ENCODE results near the gene IFT27.

IFT27 gene

GRCh38 chr22:36771356-36772063 is 4.4 kb downstream of the IFT27 start:
- Histone ChIP-seq H3K9me3 (ENCODE audit: control insufficient read depth, insufficient read depth, low read depth, low read length) (no peaks in the 10 kb centered on the region), H3K4me1 (ENCODE audit: control insufficient read depth, insufficient read depth, low read length) (peaks cover 10% of the 10 kb centered on the region; the same call in 1 of the 2 replicates), H3K27me3 (ENCODE audit: control insufficient read depth, insufficient read depth, low read length) (no peaks in the 10 kb centered on the region), H3K9ac (ENCODE audit: low read length) (no peak overlapping the region), H3K36me3 (ENCODE audit: control insufficient read depth, insufficient read depth, low read length) (peaks cover 17% of the 10 kb centered on the region; the same call in 1 of the 2 replicates), H3K27ac (ENCODE audit: low read depth, low read length) (no peak overlapping the region), H3K4me3 (ENCODE audit: low read depth, low read length) (no peak overlapping the region)

GRCh38 chr22:36770513-36771231 is 5.2 kb downstream of the IFT27 start:
- no peak overlapping the region for H3K9ac ChIP-seq (ENCODE audit: low read length)
- H3K27ac ChIP-seq (ENCODE audit: low read depth, low read length): no peak overlapping the region
- H3K27me3 ChIP-seq (ENCODE audit: control insufficient read depth, insufficient read depth, low read length): no peaks in the 10 kb centered on the region
- H3K4me3 ChIP-seq (ENCODE audit: low read depth, low read length): no peak overlapping the region
- peaks cover 19% of the 10 kb centered on the region; the same call in 1 of the 2 replicates for H3K36me3 ChIP-seq (ENCODE audit: control insufficient read depth, insufficient read depth, low read length)
- H3K4me1 ChIP-seq (ENCODE audit: control insufficient read depth, insufficient read depth, low read length): peaks cover 10% of the 10 kb centered on the region; the same call in 1 of the 2 replicates
- no peaks in the 10 kb centered on the region for H3K9me3 ChIP-seq (ENCODE audit: control insufficient read depth, insufficient read depth, low read depth, low read length)

GRCh38 chr22:36769541-36770512 is 6.1 kb downstream of the IFT27 start:
- Histone ChIP-seq H3K4me1 (ENCODE audit: control insufficient read depth, insufficient read depth, low read length) (peaks cover 5% of the 10 kb centered on the region; the same call in 1 of the 2 replicates), H3K4me3 (ENCODE audit: low read depth, low read length) (no peak overlapping the region), H3K36me3 (ENCODE audit: control insufficient read depth, insufficient read depth, low read length) (peaks cover 28% of the 10 kb centered on the region; the same call in 1 of the 2 replicates), H3K27me3 (ENCODE audit: control insufficient read depth, insufficient read depth, low read length) (no peaks in the 10 kb centered on the region), H3K9ac (ENCODE audit: low read length) (no peak overlapping the region), H3K9me3 (ENCODE audit: control insufficient read depth, insufficient read depth, low read depth, low read length) (no peaks in the 10 kb centered on the region), H3K27ac (ENCODE audit: low read depth, low read length) (no peak overlapping the region)

GRCh38 chr22:36768616-36769015 is 7.3 kb downstream of the IFT27 start:
- H3K9me3 ChIP-seq (ENCODE audit: control insufficient read depth, insufficient read depth, low read depth, low read length): no peaks in the 10 kb centered on the region
- no peak overlapping the region for H3K4me3 ChIP-seq (ENCODE audit: low read depth, low read length)
- H3K9ac ChIP-seq (ENCODE audit: low read length): no peak overlapping the region
- H3K4me1 ChIP-seq (ENCODE audit: control insufficient read depth, insufficient read depth, low read length): peaks cover 5% of the 10 kb centered on the region; the same call in 1 of the 2 replicates
- H3K27me3 ChIP-seq (ENCODE audit: control insufficient read depth, insufficient read depth, low read length): no peaks in the 10 kb centered on the region
- no peak overlapping the region for H3K27ac ChIP-seq (ENCODE audit: low read depth, low read length)
- H3K36me3 ChIP-seq (ENCODE audit: control insufficient read depth, insufficient read depth, low read length): peaks cover 32% of the 10 kb centered on the region

- Histone ChIP-seq H3K9me3 (ENCODE audit: control insufficient read depth, insufficient read depth, low read depth, low read length) (no peaks in the 10 kb centered on the region), H3K27me3 (ENCODE audit: control insufficient read depth, insufficient read depth, low read length) (no peaks in the 10 kb centered on the region), H3K27ac (ENCODE audit: low read depth, low read length) (no peak overlapping the region), H3K4me3 (ENCODE audit: low read depth, low read length) (no peak overlapping the region), H3K9ac (ENCODE audit: low read length) (no peak overlapping the region), H3K4me1 (ENCODE audit: control insufficient read depth, insufficient read depth, low read length) (peaks cover 5% of the 10 kb centered on the region; the same call in 1 of the 2 replicates), H3K36me3 (ENCODE audit: control insufficient read depth, insufficient read depth, low read length) (peaks cover 37% of the 10 kb centered on the region)
Measured at GRCh38 chr22:36768141-36768540, 7.8 kb downstream of the IFT27 start.

GRCh38 chr22:36767035-36767775 is 8.7 kb downstream of the IFT27 start:
- peaks cover 44% of the 10 kb centered on the region for H3K36me3 ChIP-seq (ENCODE audit: control insufficient read depth, insufficient read depth, low read length)

GRCh38 chr22:36765943-36766450 is 9.9 kb downstream of the IFT27 start:
- no peak overlapping the region for H3K4me3 ChIP-seq (ENCODE audit: low read depth, low read length)
- H3K4me1 ChIP-seq (ENCODE audit: control insufficient read depth, insufficient read depth, low read length): peaks cover 5% of the 10 kb centered on the region; the same call in 1 of the 2 replicates
- peaks cover 47% of the 10 kb centered on the region for H3K36me3 ChIP-seq (ENCODE audit: control insufficient read depth, insufficient read depth, low read length)
- no peak overlapping the region for H3K9ac ChIP-seq (ENCODE audit: low read length)
- H3K9me3 ChIP-seq (ENCODE audit: control insufficient read depth, insufficient read depth, low read depth, low read length): no peaks in the 10 kb centered on the region
- H3K27me3 ChIP-seq (ENCODE audit: control insufficient read depth, insufficient read depth, low read length): no peaks in the 10 kb centered on the region
- H3K27ac ChIP-seq (ENCODE audit: low read depth, low read length): no peak overlapping the region

More at GRCh38 chr22:36767035-36767775, 8.7 kb downstream of the IFT27 start:
- no peaks in the 10 kb centered on the region for H3K9me3 ChIP-seq (ENCODE audit: control insufficient read depth, insufficient read depth, low read depth, low read length)
- peaks cover 5% of the 10 kb centered on the region; the same call in 1 of the 2 replicates for H3K4me1 ChIP-seq (ENCODE audit: control insufficient read depth, insufficient read depth, low read length)
- no peak overlapping the region for H3K27ac ChIP-seq (ENCODE audit: low read depth, low read length)
- no peak overlapping the region for H3K4me3 ChIP-seq (ENCODE audit: low read depth, low read length)
- no peak overlapping the region for H3K9ac ChIP-seq (ENCODE audit: low read length)
- no peaks in the 10 kb centered on the region for H3K27me3 ChIP-seq (ENCODE audit: control insufficient read depth, insufficient read depth, low read length)

GRCh38 chr22:36765131-36765942 is 10.6 kb downstream of the IFT27 start:
- no peak overlapping the region for H3K9ac ChIP-seq (ENCODE audit: low read length)
- H3K27me3 ChIP-seq (ENCODE audit: control insufficient read depth, insufficient read depth, low read length): no peaks in the 10 kb centered on the region

GRCh38 chr22:36764641-36765040 is 11.3 kb downstream of the IFT27 start:
- Histone ChIP-seq H3K27ac (ENCODE audit: low read depth, low read length) (no peak overlapping the region), H3K9me3 (ENCODE audit: control insufficient read depth, insufficient read depth, low read depth, low read length) (no peaks in the 10 kb centered on the region), H3K36me3 (ENCODE audit: control insufficient read depth, insufficient read depth, low read length) (peaks cover 49% of the 10 kb centered on the region), H3K9ac (ENCODE audit: low read length) (no peak overlapping the region), H3K4me1 (ENCODE audit: control insufficient read depth, insufficient read depth, low read length) (no peaks in the 10 kb centered on the region), H3K27me3 (ENCODE audit: control insufficient read depth, insufficient read depth, low read length) (no peaks in the 10 kb centered on the region), H3K4me3 (ENCODE audit: low read depth, low read length) (no peak overlapping the region)

More at GRCh38 chr22:36765131-36765942, 10.6 kb downstream of the IFT27 start:
- no peaks in the 10 kb centered on the region for H3K9me3 ChIP-seq (ENCODE audit: control insufficient read depth, insufficient read depth, low read depth, low read length)
- peaks cover 2% of the 10 kb centered on the region; the same call in 1 of the 2 replicates for H3K4me1 ChIP-seq (ENCODE audit: control insufficient read depth, insufficient read depth, low read length)
- no peak overlapping the region for H3K27ac ChIP-seq (ENCODE audit: low read depth, low read length)
- H3K36me3 ChIP-seq (ENCODE audit: control insufficient read depth, insufficient read depth, low read length): peaks cover 49% of the 10 kb centered on the region
- H3K4me3 ChIP-seq (ENCODE audit: low read depth, low read length): no peak overlapping the region
